Body of pancreas (tissue), 4 donors: ENCODE results near the gene LTBP1.

Experiments used
- POLR2A ChIP-seq, 3 donors: fragments of 450-650 bp; IDR thresholded peaks; one replicate each; pipeline ENCODE4 v1.6.1; 2016; ENCODE audit warnings: antibody characterized with exemption in 3 of 3, mild to moderate bottlenecking in 2 of 3
- TF ChIP-seq, protein P1 (sequence below), 7 experiments: fragments of 450-650 bp in 4 of 7; fragments of 200-600 bp in 3 of 7; sonication (generic) in 3 of 7; IDR thresholded peaks; one replicate each; pipeline ENCODE4 v1.5.1; 2016 to 2019; ENCODE audit warnings: antibody characterized with exemption in 7 of 7

- TF ChIP-seq, protein P1, sequence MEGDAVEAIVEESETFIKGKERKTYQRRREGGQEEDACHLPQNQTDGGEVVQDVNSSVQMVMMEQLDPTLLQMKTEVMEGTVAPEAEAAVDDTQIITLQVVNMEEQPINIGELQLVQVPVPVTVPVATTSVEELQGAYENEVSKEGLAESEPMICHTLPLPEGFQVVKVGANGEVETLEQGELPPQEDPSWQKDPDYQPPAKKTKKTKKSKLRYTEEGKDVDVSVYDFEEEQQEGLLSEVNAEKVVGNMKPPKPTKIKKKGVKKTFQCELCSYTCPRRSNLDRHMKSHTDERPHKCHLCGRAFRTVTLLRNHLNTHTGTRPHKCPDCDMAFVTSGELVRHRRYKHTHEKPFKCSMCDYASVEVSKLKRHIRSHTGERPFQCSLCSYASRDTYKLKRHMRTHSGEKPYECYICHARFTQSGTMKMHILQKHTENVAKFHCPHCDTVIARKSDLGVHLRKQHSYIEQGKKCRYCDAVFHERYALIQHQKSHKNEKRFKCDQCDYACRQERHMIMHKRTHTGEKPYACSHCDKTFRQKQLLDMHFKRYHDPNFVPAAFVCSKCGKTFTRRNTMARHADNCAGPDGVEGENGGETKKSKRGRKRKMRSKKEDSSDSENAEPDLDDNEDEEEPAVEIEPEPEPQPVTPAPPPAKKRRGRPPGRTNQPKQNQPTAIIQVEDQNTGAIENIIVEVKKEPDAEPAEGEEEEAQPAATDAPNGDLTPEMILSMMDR (IDR thresholded peaks at IDR 0.05), result no peak
- no peak for TF ChIP-seq POLR2A (IDR thresholded peaks at IDR 0.05)
Measured at GRCh38 chr2:33062665-33063250, 116.0 kb downstream of the LTBP1 start.
